BE2C (cell line): ENCODE results near the gene ALAS1.

Experiments
- DNase-seq: peaks from one replicate; pipeline ENCODE4 v3.0.0-alpha.2; 2020
- H3K27me3 ChIP-seq: fragments of 250-450 bp; sonication (Bioruptor Pico); 2 replicates; pipeline ENCODE4 v1.5.1; 2020; ENCODE audit warnings: mild to moderate bottlenecking
- H3K36me3 ChIP-seq: fragments of 250-450 bp; sonication (Bioruptor Pico); 2 replicates; pipeline ENCODE4 v1.5.1; 2020; ENCODE audit warnings: mild to moderate bottlenecking
- H3K4me1 ChIP-seq: fragments of 250-450 bp; sonication (Bioruptor Pico); 2 replicates; pipeline ENCODE4 v1.5.1; 2020
- H3K4me3 ChIP-seq: 2 replicates; pipeline ENCODE4 v1.5.1; 2011; ENCODE audit warnings: low read depth, low read length
- H3K9me3 ChIP-seq: fragments of 250-450 bp; sonication (Bioruptor Pico); 2 replicates; pipeline ENCODE4 v1.5.1; 2020
- TF ChIP-seq, protein P1 (sequence below): IDR thresholded peaks from 2 replicates; pipeline ENCODE4 v1.5.1; 2012; ENCODE audit warnings: mild to moderate bottlenecking, low read depth, low read length

The ALAS1 gene

DNA sequence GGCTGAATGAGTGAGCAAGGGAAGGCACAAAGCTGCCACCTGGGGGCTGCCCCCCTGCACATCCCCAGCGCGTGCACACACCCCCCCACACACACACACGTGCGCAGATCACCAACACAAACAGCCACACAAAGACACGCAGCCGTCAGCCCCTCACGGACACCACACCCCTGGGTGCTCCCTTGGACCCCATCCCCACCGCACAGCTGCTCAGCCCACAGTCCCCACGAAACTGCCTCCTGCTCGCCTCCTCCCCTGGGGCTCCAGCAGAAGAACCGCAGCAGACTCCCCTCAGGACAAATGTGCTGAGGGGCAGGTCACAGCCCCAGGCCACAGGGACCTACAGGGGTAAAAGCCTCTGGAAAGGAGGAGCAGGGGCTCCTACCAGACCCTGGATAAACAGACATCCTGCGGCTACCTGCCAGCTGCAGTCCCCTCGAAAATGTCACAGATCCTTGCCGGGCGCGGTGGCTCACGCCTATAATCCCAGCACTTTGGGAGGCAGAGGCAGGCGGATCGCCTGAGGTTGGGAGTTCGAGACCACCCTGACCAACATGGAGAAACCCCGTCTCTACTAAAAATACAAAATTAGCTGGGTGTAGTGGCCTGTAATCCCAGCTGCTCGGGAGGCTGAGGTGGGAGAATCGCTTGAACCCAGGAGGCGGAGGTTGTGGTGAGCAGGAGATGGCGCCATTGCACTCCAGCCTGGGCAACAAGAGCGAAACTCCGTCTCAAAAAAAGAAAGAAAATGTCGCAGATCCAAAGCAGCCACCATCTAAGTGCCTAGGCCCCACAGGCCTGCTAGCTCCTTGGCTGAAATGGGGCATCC, 34.5 kb downstream of the ALAS1 start:
- no peak for DNase-seq
- no peaks in the 10 kb centered on the region; the same call in 1 of the 2 replicates for H3K4me1 ChIP-seq
- H3K4me3 ChIP-seq = no peak overlapping the region
- no peaks in the 10 kb centered on the region for H3K27me3 ChIP-seq
- H3K9me3 ChIP-seq = no peaks in the 10 kb centered on the region
- TF ChIP-seq, protein P1, sequence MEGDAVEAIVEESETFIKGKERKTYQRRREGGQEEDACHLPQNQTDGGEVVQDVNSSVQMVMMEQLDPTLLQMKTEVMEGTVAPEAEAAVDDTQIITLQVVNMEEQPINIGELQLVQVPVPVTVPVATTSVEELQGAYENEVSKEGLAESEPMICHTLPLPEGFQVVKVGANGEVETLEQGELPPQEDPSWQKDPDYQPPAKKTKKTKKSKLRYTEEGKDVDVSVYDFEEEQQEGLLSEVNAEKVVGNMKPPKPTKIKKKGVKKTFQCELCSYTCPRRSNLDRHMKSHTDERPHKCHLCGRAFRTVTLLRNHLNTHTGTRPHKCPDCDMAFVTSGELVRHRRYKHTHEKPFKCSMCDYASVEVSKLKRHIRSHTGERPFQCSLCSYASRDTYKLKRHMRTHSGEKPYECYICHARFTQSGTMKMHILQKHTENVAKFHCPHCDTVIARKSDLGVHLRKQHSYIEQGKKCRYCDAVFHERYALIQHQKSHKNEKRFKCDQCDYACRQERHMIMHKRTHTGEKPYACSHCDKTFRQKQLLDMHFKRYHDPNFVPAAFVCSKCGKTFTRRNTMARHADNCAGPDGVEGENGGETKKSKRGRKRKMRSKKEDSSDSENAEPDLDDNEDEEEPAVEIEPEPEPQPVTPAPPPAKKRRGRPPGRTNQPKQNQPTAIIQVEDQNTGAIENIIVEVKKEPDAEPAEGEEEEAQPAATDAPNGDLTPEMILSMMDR = peak; percentile 19
- peaks cover 9% of the 10 kb centered on the region for H3K36me3 ChIP-seq

DNA sequence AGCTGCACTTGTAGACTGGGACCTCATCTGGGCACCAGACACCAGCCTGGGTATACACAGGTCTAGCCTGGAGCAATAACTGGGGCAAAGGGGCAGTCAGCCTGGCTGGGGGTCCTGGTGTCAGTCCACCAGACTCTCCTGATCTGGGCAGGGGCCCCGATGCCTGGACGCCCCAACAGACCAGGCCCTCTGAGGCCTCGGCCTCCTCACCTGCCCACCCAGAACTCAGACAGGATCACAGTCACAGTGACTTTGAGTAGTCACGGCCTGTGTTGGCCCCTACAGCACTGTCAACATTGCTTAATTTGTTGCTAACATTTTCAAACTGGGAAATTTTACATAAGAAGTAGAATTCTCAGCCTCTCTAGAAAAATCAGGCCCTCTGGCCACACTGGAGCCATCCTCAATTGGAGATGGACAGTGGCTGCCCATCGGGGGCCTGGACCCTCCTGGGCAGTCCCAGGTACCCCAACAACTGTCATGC, 35.2 kb downstream of the ALAS1 start:
- Histone ChIP-seq H3K36me3 (peaks cover 9% of the 10 kb centered on the region), H3K27me3 (no peaks in the 10 kb centered on the region), H3K4me1 (no peaks in the 10 kb centered on the region; the same call in 1 of the 2 replicates), H3K9me3 (no peaks in the 10 kb centered on the region), H3K4me3 (no peak overlapping the region)
- DNase-seq = no peak
- TF ChIP-seq, protein P1 = no peak

DNA sequence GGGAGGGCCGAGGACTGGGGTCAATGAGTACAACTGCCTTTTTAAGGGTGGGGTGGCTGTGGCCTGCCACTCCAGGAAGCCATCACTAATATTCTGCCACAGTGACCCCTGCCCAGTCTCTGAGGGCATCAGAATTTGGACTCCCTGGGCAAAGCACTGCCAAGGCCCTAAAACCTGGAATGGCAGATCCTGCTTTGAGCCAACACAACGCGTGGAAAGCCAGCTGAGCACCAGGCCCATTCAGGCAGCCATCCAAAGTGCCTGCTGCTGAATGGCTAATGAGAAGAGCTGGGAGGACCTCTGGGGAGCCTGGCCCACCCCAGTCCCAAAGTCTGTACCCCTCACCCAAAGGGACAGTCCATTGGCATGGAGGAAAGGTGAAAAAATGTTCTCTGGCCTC, 36.0 kb downstream of the ALAS1 start:
- TF ChIP-seq, protein P1 = no peak
- Histone ChIP-seq H3K36me3 (peaks cover 9% of the 10 kb centered on the region), H3K9me3 (no peaks in the 10 kb centered on the region), H3K27me3 (no peaks in the 10 kb centered on the region), H3K4me3 (no peak overlapping the region), H3K4me1 (no peaks in the 10 kb centered on the region; the same call in 1 of the 2 replicates)
- DNase-seq = no peak

DNA sequence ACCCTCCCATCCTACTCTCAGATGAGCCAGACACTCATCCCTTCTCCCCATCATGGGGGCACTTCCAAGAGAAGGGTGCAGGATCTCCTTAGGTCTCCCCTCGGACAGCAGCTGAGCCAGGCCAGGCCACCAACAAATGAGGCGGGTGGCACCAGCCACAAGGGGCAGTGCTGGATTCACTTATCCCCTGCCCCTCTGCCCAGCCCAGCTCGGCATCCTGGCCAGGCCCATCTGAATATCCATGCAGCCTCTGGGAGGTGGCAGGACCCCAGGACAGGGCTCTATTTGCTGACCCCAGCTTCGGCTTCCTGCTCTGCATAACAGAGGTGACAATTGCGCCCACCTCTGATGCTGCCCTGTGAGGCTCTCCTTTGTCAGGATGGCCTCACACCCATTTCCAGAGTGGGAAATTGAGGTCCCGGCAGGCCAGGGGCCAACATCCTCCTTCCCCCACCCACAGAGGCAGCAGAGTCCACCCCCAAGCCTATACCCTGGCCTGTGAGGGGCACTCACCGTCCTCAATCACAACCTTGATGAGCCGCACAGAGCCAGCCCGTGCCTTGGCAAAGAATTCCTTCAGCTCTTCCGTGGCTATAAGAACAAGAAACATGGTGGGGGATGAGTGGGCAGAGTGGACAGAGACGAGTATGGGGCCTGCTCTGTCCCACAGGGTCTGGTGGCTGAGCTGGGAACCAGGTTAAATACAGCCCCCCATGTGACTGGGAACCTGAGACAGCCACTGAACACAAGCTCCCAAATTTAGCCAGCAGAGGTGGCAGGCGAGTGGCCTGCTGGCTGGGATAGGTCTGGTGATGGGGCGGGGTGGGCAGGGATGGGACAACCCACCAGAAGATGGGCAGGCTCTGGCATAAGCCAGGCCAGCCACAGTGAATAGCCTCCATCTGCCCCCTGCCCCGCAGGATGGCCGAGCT, 36.8 kb downstream of the ALAS1 start:
- Histone ChIP-seq H3K4me1 (peaks cover under 1% of the 10 kb centered on the region), H3K27me3 (no peaks in the 10 kb centered on the region), H3K9me3 (no peaks in the 10 kb centered on the region), H3K4me3 (no peak overlapping the region), H3K36me3 (peaks cover 9% of the 10 kb centered on the region)
- TF ChIP-seq, protein P1 = no peak
- no peak for DNase-seq

DNA sequence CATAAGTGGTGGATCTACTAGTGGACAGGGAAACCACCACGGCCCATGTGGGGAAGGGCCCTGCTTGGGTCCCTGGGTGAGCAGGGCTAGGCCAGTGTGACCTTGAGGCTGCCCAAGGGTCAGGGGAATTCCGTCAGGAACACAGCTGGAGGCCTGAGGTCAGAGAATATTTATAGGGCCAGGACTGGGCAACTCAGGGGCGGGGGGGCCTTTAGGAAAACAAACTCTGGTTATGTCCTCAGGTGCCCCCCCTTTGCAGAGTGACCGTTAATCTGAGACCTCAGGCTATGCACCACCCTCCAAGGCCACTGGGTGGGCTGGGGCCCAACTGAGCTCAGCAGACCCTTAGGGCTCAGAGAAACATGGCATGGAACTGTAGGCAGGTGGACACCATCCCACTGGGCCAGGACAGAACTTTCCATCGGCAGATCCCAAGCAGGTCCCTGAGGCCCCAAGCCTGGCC, 38.5 kb downstream of the ALAS1 start:
- Histone ChIP-seq H3K27me3 (no peaks in the 10 kb centered on the region), H3K4me3 (no peak overlapping the region), H3K9me3 (no peaks in the 10 kb centered on the region), H3K4me1 (peaks cover 7% of the 10 kb centered on the region), H3K36me3 (no peaks in the 10 kb centered on the region; the same call in 1 of the 2 replicates)
- DNase-seq = no peak
- TF ChIP-seq, protein P1 = no peak
